ENCODE measurements around the gene ARVCF. TPM values are rescaled to one million over a fixed set of nuclear protein-coding genes. Genes with fewer than 3 reads are reported as not detected.
"Not testable (repeated sequence)": the region's sequence is repeated elsewhere in the genome, so short reads cannot be mapped to it uniquely, and the experiment has no call there.

ARVCF gene
- polyA plus RNA-seq, 4 donors, result 18.0 to 31.2 (median 20.2) TPM

- DNase-seq (ENCODE audit: low read depth in 4 of 4, low spot score in 3 of 4), result no peak
Measured at GRCh38 chr22:19942157-19943081, 74.2 kb downstream of the ARVCF start.

- no peak for DNase-seq (ENCODE audit: low read depth in 4 of 4, low spot score in 3 of 4)
Measured at GRCh38 chr22:19941365-19942082, 75.1 kb downstream of the ARVCF start, which contains the start of the genes COMT and TXNRD2. Gene COMT, plus strand, starts transcription at chr22:19941772. Its CDS starts 20,755 bp downstream, at chr22:19962527. Gene TXNRD2, minus strand, starts transcription at chr22:19941818. Its CDS starts 15 bp downstream, at chr22:19941803.

GRCh38 chr22:19940536-19941364, 75.9 kb downstream of the ARVCF start:
- DNase-seq (ENCODE audit: low read depth in 4 of 4, low spot score in 3 of 4), result no peak

GRCh38 chr22:19937616-19938473, 78.8 kb downstream of the ARVCF start:
- no peak for DNase-seq (ENCODE audit: low read depth in 4 of 4, low spot score in 3 of 4)

- DNase-seq (ENCODE audit: low read depth in 4 of 4, low spot score in 3 of 4), result no peak
Measured at GRCh38 chr22:19936513-19936912, 80.1 kb downstream of the ARVCF start.

- DNase-seq (ENCODE audit: low read depth in 4 of 4, low spot score in 3 of 4), result not testable (repeated sequence)
Measured at GRCh38 chr22:19935123-19935718, 81.4 kb downstream of the ARVCF start.

- no peak for DNase-seq (ENCODE audit: low read depth in 4 of 4, low spot score in 3 of 4)
Measured at GRCh38 chr22:19933341-19934241, 83.0 kb downstream of the ARVCF start.

GRCh38 chr22:19932367-19933206, 84.0 kb downstream of the ARVCF start:
- DNase-seq (ENCODE audit: low read depth in 4 of 4, low spot score in 3 of 4), result no peak

- DNase-seq (ENCODE audit: low read depth in 4 of 4, low spot score in 3 of 4), result no peak
Measured at GRCh38 chr22:19931514-19931913, 85.1 kb downstream of the ARVCF start.

- DNase-seq (ENCODE audit: low read depth in 4 of 4, low spot score in 3 of 4), result no peak
Measured at GRCh38 chr22:19930551-19931486, 85.8 kb downstream of the ARVCF start.

GRCh38 chr22:19929586-19930550, 86.8 kb downstream of the ARVCF start:
- DNase-seq (ENCODE audit: low read depth in 4 of 4, low spot score in 3 of 4), result no peak

GRCh38 chr22:19928207-19928606, 88.4 kb downstream of the ARVCF start:
- no peak for DNase-seq (ENCODE audit: low read depth in 4 of 4, low spot score in 3 of 4)

GRCh38 chr22:19927696-19928095, 88.9 kb downstream of the ARVCF start:
- no peak for DNase-seq (ENCODE audit: low read depth in 4 of 4, low spot score in 3 of 4)

- not testable (repeated sequence) for DNase-seq (ENCODE audit: low read depth in 4 of 4, low spot score in 3 of 4)
Measured at GRCh38 chr22:19926028-19926427, 90.6 kb downstream of the ARVCF start.

- no peak for DNase-seq (ENCODE audit: low read depth in 4 of 4, low spot score in 3 of 4)
Measured at GRCh38 chr22:19923914-19924513, 92.6 kb downstream of the ARVCF start.

Measured in right renal pelvis (tissue), 4 donors.